HepG2 (cell line): ENCODE results near the gene RAB28. TPM values are rescaled to one million over a fixed set of nuclear protein-coding genes. Genes with fewer than 3 reads are reported as not detected.

Experiments
- ARID4A ChIP-seq: sonication (generic); formaldehyde crosslinking; IDR thresholded peaks from 2 replicates; pipeline ENCODE4 v1.5.0; 2020; ENCODE audit warnings: mild to moderate bottlenecking, missing genetic modification reagents, borderline replicate concordance
- ZNF251 ChIP-seq: sonication (generic); formaldehyde crosslinking; IDR thresholded peaks from 2 replicates; pipeline ENCODE4 v1.9.0; 2021; ENCODE audit warnings: mild to moderate bottlenecking, missing genetic modification reagents
- ZNF7 ChIP-seq: IDR thresholded peaks from 2 replicates; pipeline ENCODE4 v1.6.1; 2016; ENCODE audit warnings: missing biosample characterization, missing genetic modification reagents
- ZSCAN12 ChIP-seq: sonication (generic); formaldehyde crosslinking; IDR thresholded peaks from 2 replicates; pipeline ENCODE4 v1.9.0; 2021; ENCODE audit warnings: mild to moderate bottlenecking, missing genetic modification reagents
- polyA plus RNA-seq, 8 experiments: library from polyadenylated mRNA; depleted of rRNA in 3 of 8; stranded (reverse) in 7 of 8; unstranded in 1 of 8; fragments of >200 nt; fragmentation: Illumina TruSeq in 4 of 8; extraction: Trizol in 4 of 8; gene quantifications; 2 replicates each; pipeline versions ENCODE4 v1.2.1 to v1.2.3, GENCODE V29; 2011 to 2016; ENCODE audit warnings: low read depth in 4 of 8, missing spikeins in 1 of 8, mixed read lengths in 1 of 8; ENCODE audit not compliant: insufficient read depth in 1 of 8
- total RNA-seq, 5 experiments: library from RNA; depleted of rRNA; stranded (reverse); fragments of >200 nt; fragmentation: Illumina TruSeq; extraction: Trizol; gene quantifications; 2 replicates each; pipeline ENCODE4 v1.2.3, GENCODE V29; 2016; ENCODE audit warnings: low read depth in 1 of 5
- TF ChIP-seq, protein P1 (sequence below): sonication (generic); formaldehyde crosslinking; IDR thresholded peaks from 2 replicates; pipeline ENCODE4 v1.5.0; 2020; ENCODE audit warnings: missing genetic modification reagents, mild to moderate bottlenecking, borderline replicate concordance
- TF ChIP-seq, protein P2 (sequence below): sonication (generic); formaldehyde crosslinking; IDR thresholded peaks from 2 replicates; pipeline ENCODE4 v1.5.1; 2020; ENCODE audit warnings: missing genetic modification reagents, mild to moderate bottlenecking, borderline replicate concordance
- TF ChIP-seq, protein P3 (sequence below): sonication (generic); formaldehyde crosslinking; IDR thresholded peaks from 2 replicates; pipeline ENCODE4 v1.5.1; 2020; ENCODE audit warnings: mild to moderate bottlenecking, missing genetic modification reagents, moderate library complexity
- TF ChIP-seq, protein P4 (sequence below): sonication (generic); formaldehyde crosslinking; IDR thresholded peaks from 2 replicates; pipeline ENCODE4 v1.4.0; 2020; ENCODE audit warnings: mild to moderate bottlenecking, missing genetic modification reagents
- TF ChIP-seq, protein P5 (sequence below): sonication (generic); formaldehyde crosslinking; IDR thresholded peaks from 2 replicates; pipeline ENCODE4 v1.4.0; 2020; ENCODE audit warnings: mild to moderate bottlenecking, missing genetic modification reagents

Gene RAB28
- total and polyA plus RNA-seq, 2 of the 13 experiments (the other 11 are each of a cell fraction or from before 2014, with no cell fraction given) = 11.8 to 18.2 TPM

DNA sequence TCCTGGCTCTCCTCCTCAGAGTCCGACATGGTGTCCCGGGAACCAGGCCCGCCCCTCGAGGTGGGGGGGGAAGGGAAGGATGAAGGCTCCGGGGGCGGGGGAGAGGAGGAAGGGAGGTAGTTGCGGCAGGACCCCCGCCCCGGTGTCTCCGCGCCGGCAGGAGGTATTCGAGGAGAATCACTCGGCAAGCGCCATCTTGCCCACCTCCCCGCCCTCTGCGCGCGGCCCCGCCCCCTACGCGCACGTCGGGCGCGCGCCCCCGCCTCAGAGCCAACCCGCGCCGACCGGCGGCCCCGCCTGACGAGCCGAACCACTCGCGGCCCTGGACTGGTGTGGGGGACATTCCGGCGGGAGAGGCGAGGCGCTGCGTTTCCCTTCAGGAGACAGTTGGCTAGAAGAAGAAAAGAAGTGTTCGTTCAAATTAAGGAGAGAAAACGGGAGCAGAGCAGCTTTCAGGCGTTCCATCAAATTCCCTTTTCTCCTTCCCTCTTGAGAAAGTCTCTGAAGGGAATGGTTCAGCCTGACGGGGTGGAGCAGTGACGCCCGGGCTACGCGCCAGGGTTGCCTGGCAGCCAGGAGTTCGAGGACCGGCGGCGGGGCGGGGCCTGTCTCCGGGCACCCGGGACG, at the start of gene RAB28 (continued):
- TF ChIP-seq, protein P1, sequence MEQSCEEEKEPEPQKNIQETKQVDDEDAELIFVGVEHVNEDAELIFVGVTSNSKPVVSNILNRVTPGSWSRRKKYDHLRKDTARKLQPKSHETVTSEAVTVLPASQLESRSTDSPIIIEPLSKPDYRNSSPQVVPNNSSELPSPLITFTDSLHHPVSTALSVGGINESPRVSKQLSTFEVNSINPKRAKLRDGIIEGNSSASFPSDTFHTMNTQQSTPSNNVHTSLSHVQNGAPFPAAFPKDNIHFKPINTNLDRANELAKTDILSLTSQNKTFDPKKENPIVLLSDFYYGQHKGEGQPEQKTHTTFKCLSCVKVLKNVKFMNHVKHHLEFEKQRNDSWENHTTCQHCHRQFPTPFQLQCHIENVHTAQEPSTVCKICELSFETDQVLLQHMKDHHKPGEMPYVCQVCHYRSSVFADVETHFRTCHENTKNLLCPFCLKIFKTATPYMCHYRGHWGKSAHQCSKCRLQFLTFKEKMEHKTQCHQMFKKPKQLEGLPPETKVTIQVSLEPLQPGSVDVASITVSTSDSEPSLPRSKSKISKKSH (CRISPR knock-in tag) = no peak
- TF ChIP-seq, protein P2, sequence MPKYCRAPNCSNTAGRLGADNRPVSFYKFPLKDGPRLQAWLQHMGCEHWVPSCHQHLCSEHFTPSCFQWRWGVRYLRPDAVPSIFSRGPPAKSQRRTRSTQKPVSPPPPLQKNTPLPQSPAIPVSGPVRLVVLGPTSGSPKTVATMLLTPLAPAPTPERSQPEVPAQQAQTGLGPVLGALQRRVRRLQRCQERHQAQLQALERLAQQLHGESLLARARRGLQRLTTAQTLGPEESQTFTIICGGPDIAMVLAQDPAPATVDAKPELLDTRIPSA (CRISPR knock-in tag) = no peak
- TF ChIP-seq ZNF251 (CRISPR knock-in tag) (no peak), ZNF7 (no peak), ARID4A (CRISPR knock-in tag) (peak; percentile 83; the same call in 1 of the 2 replicates), ZSCAN12 (CRISPR knock-in tag) (peak; percentile 79; the same call in 1 of the 2 replicates)
- TF ChIP-seq, protein P3, sequence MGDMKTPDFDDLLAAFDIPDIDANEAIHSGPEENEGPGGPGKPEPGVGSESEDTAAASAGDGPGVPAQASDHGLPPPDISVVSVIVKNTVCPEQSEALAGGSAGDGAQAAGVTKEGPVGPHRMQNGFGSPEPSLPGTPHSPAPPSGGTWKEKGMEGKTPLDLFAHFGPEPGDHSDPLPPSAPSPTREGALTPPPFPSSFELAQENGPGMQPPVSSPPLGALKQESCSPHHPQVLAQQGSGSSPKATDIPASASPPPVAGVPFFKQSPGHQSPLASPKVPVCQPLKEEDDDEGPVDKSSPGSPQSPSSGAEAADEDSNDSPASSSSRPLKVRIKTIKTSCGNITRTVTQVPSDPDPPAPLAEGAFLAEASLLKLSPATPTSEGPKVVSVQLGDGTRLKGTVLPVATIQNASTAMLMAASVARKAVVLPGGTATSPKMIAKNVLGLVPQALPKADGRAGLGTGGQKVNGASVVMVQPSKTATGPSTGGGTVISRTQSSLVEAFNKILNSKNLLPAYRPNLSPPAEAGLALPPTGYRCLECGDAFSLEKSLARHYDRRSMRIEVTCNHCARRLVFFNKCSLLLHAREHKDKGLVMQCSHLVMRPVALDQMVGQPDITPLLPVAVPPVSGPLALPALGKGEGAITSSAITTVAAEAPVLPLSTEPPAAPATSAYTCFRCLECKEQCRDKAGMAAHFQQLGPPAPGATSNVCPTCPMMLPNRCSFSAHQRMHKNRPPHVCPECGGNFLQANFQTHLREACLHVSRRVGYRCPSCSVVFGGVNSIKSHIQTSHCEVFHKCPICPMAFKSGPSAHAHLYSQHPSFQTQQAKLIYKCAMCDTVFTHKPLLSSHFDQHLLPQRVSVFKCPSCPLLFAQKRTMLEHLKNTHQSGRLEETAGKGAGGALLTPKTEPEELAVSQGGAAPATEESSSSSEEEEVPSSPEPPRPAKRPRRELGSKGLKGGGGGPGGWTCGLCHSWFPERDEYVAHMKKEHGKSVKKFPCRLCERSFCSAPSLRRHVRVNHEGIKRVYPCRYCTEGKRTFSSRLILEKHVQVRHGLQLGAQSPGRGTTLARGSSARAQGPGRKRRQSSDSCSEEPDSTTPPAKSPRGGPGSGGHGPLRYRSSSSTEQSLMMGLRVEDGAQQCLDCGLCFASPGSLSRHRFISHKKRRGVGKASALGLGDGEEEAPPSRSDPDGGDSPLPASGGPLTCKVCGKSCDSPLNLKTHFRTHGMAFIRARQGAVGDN = peak; percentile 55; the same call in 1 of the 2 replicates
- TF ChIP-seq, protein P4, sequence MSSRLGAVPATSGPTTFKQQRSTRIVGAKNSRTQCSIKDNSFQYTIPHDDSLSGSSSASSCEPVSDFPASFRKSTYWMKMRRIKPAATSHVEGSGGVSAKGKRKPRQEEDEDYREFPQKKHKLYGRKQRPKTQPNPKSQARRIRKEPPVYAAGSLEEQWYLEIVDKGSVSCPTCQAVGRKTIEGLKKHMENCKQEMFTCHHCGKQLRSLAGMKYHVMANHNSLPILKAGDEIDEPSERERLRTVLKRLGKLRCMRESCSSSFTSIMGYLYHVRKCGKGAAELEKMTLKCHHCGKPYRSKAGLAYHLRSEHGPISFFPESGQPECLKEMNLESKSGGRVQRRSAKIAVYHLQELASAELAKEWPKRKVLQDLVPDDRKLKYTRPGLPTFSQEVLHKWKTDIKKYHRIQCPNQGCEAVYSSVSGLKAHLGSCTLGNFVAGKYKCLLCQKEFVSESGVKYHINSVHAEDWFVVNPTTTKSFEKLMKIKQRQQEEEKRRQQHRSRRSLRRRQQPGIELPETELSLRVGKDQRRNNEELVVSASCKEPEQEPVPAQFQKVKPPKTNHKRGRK (CRISPR knock-in tag) = no peak
- TF ChIP-seq, protein P5, sequence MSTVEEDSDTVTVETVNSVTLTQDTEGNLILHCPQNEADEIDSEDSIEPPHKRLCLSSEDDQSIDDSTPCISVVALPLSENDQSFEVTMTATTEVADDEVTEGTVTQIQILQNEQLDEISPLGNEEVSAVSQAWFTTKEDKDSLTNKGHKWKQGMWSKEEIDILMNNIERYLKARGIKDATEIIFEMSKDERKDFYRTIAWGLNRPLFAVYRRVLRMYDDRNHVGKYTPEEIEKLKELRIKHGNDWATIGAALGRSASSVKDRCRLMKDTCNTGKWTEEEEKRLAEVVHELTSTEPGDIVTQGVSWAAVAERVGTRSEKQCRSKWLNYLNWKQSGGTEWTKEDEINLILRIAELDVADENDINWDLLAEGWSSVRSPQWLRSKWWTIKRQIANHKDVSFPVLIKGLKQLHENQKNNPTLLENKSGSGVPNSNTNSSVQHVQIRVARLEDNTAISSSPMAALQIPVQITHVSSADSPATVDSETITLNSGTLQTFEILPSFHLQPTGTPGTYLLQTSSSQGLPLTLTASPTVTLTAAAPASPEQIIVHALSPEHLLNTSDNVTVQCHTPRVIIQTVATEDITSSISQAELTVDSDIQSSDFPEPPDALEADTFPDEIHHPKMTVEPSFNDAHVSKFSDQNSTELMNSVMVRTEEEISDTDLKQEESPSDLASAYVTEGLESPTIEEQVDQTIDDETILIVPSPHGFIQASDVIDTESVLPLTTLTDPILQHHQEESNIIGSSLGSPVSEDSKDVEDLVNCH (CRISPR knock-in tag) = no peak
